Measurements from ENCODE around the gene EVL.

Gene EVL

GRCh38 chr14:100065111-100065871 lies at the start of gene EVL:
EVL (plus strand) TSS chr14:100065422; CDS start chr14:100065501, 79 bp downstream.
- H3K4me3 ChIP-seq (ENCODE audit: low read depth, low read length) = no peak within 1 kb of the TSS
- TF ChIP-seq CTCF (IDR thresholded peaks at IDR 0.05; ENCODE audit: low read depth, low read length) = no peak

GRCh38 chr14:100017553-100017952 lies 47.7 kb upstream of the EVL start:
- no peak overlapping the region for H3K4me3 ChIP-seq (ENCODE audit: low read depth, low read length)
- no peak for TF ChIP-seq CTCF (IDR thresholded peaks at IDR 0.05; ENCODE audit: low read depth, low read length)

- no peak overlapping the region for H3K4me3 ChIP-seq (ENCODE audit: low read depth, low read length)
- TF ChIP-seq CTCF (IDR thresholded peaks at IDR 0.05; ENCODE audit: low read depth, low read length) = no peak
Measured at GRCh38 chr14:100018054-100018453, 47.2 kb upstream of the EVL start.

- H3K4me3 ChIP-seq (ENCODE audit: low read depth, low read length) = no peak overlapping the region
- no peak for TF ChIP-seq CTCF (IDR thresholded peaks at IDR 0.05; ENCODE audit: low read depth, low read length)
Measured at GRCh38 chr14:100018482-100018881, 46.7 kb upstream of the EVL start.

- H3K4me3 ChIP-seq (ENCODE audit: low read depth, low read length) = no peak overlapping the region
Measured at GRCh38 chr14:100019156-100019744, 46.0 kb upstream of the EVL start.

GRCh38 chr14:100020629-100021028 lies 44.6 kb upstream of the EVL start:
- TF ChIP-seq CTCF (IDR thresholded peaks at IDR 0.05; ENCODE audit: low read depth, low read length) = no peak
- no peak overlapping the region for H3K4me3 ChIP-seq (ENCODE audit: low read depth, low read length)

More at GRCh38 chr14:100019156-100019744, 46.0 kb upstream of the EVL start:
- TF ChIP-seq CTCF (IDR thresholded peaks at IDR 0.05; ENCODE audit: low read depth, low read length) = no peak

GRCh38 chr14:100022772-100023451 lies 42.3 kb upstream of the EVL start:
- no peak for TF ChIP-seq CTCF (IDR thresholded peaks at IDR 0.05; ENCODE audit: low read depth, low read length)
- H3K4me3 ChIP-seq (ENCODE audit: low read depth, low read length) = no peak overlapping the region
